HCT116 (cell line): Measurements from ENCODE around the gene HEG1. TPM values are rescaled to one million over a fixed set of nuclear protein-coding genes. Genes with fewer than 3 reads are reported as not detected.

Experiments used
- ATAC-seq: fragments of 200-7000 bp; cut with Tn5 transposase; 2 replicates; pipeline ENCODE4 v1.9.1; 2020; ENCODE audit warnings: mild to moderate bottlenecking, moderate library complexity
- BruUV-seq: library from RNA; stranded (reverse); fragments of 400-500 nt; replicated peaks from 2 replicates; lab custom pipeline; 2021; lab: Mats Ljungman, UMichigan
- CTCF ChIA-PET: fragments of 300-600 bp; sonication (Branson Sonifier 250); formaldehyde crosslinking; loops from one replicate; lab custom pipeline; 2021; ENCODE audit warnings: antibody characterized with exemption; lab: Charles Lee
- POLR2A ChIA-PET: fragments of 300-600, 350-600 bp; sonication (Branson Sonifier 250); formaldehyde crosslinking; loops from one replicate; lab custom pipeline; 2021; ENCODE audit warnings: antibody characterized with exemption; lab: Charles Lee
- RAD21 ChIA-PET, 2 experiments: fragments of 300-600 bp; sonication (Branson Sonifier 250); formaldehyde crosslinking; loops; one replicate each; lab custom pipeline; 2023; ENCODE audit warnings: low total read pairs in 2 of 2; ENCODE audit not compliant: uncharacterized antibody in 2 of 2, unreplicated experiment in 2 of 2, low non-redundant PET in 1 of 2; lab: Charles Lee
- DNase-seq: peaks from one replicate; pipeline ENCODE4 v3.0.0-alpha.2; 2010; ENCODE audit warnings: low read depth, low spot score
- H2AFZ ChIP-seq: fragments of 200-600 bp; shearing (Covaris generic), sonication (generic); 2 replicates; pipeline ENCODE4 v1.6.1; 2017; ENCODE audit warnings: low read depth, mixed run types, mixed read lengths, antibody characterized with exemption, low read length; ENCODE audit not compliant: poor library complexity, severe bottlenecking
- H3K27ac ChIP-seq: 2 replicates; pipeline ENCODE4 v1.5.1; 2012; ENCODE audit warnings: low read depth, low read length
- H3K27me3 ChIP-seq: fragments of 200-600 bp; sonication (generic); 2 replicates; pipeline ENCODE4 v1.6.1; 2016; ENCODE audit warnings: mixed run types, low read length, mixed read lengths; ENCODE audit not compliant: insufficient read depth
- H3K36me3 ChIP-seq, 2 experiments: fragments of 200-500 bp in 1 of 2; fragments of 200-600 bp in 1 of 2; sonication (Bioruptor generic) in 1 of 2; sonication (generic) in 1 of 2; 2 replicates each; pipeline versions ENCODE4 v1.5.1 to v1.6.1; 2014 to 2016; ENCODE audit warnings: low read length in 2 of 2, inconsistent platforms in 1 of 2, mixed read lengths in 1 of 2, mixed run types in 1 of 2; ENCODE audit not compliant: insufficient read depth in 2 of 2, control insufficient read depth in 1 of 2
- H3K4me1 ChIP-seq, 2 experiments: fragments of 200-600 bp in 1 of 2; sonication (generic) in 1 of 2; 2 replicates each; pipeline versions ENCODE4 v1.5.1 to v1.6.1; 2012 to 2017; ENCODE audit warnings: low read length in 2 of 2, inconsistent platforms in 1 of 2, mild to moderate bottlenecking in 1 of 2, mixed read lengths in 1 of 2, mixed run types in 1 of 2, moderate library complexity in 1 of 2; ENCODE audit not compliant: insufficient read depth in 2 of 2, control insufficient read depth in 1 of 2
- H3K4me2 ChIP-seq: fragments of 200-600 bp; sonication (generic); 2 replicates; pipeline ENCODE4 v1.6.1; 2017; ENCODE audit warnings: mixed run types, low read length, mixed read lengths
- H3K4me3 ChIP-seq, 2 experiments: fragments of 200-600 bp in 1 of 2; sonication (generic) in 1 of 2; replicated peaks in 1 of 2; 2 replicates each; pipeline ENCODE4 v1.5.1; 2011 to 2016; ENCODE audit warnings: low read length in 2 of 2, control low read depth in 1 of 2, low read depth in 1 of 2, mild to moderate bottlenecking in 1 of 2, mixed read lengths in 1 of 2, mixed run types in 1 of 2
- H3K79me2 ChIP-seq: fragments of 200-600 bp; sonication (generic); 2 replicates; pipeline ENCODE4 v1.6.1; 2017; ENCODE audit warnings: mild to moderate bottlenecking, mixed run types, low read length, moderate library complexity, mixed read lengths; ENCODE audit not compliant: insufficient read depth
- H3K9ac ChIP-seq: fragments of 200-600 bp; sonication (generic); 2 replicates; pipeline ENCODE4 v1.6.1; 2016; ENCODE audit warnings: low read length, mixed read lengths
- H3K9me2 ChIP-seq: fragments of 200-600 bp; sonication (generic), shearing (Covaris generic); 2 replicates; pipeline ENCODE4 v1.6.1; 2017; ENCODE audit warnings: mixed run types, mild to moderate bottlenecking, moderate library complexity; ENCODE audit not compliant: insufficient read depth
- H3K9me3 ChIP-seq, 2 experiments: fragments of 200-500 bp in 1 of 2; fragments of 200-600 bp in 1 of 2; sonication (Bioruptor generic) in 1 of 2; sonication (generic) in 1 of 2; 2 replicates each; pipeline ENCODE4 v1.6.1; 2014 to 2017; ENCODE audit warnings: low read length in 2 of 2, mixed read lengths in 2 of 2, inconsistent platforms in 1 of 2, low read depth in 1 of 2, mild to moderate bottlenecking in 1 of 2, mixed run types in 1 of 2, moderate library complexity in 1 of 2; ENCODE audit not compliant: control insufficient read depth in 1 of 2, insufficient read depth in 1 of 2
- H4K20me1 ChIP-seq: fragments of 200-600 bp; sonication (generic), shearing (Covaris generic); 2 replicates; pipeline ENCODE4 v1.6.1; 2017; ENCODE audit warnings: mixed run types, mild to moderate bottlenecking, moderate library complexity; ENCODE audit not compliant: insufficient read depth
- CBX3 ChIP-seq: IDR thresholded peaks from 2 replicates; pipeline ENCODE4 v1.6.1; 2012; ENCODE audit warnings: low read depth
- CEBPB ChIP-seq: IDR thresholded peaks from 2 replicates; pipeline ENCODE4 v1.6.1; 2012; ENCODE audit warnings: low read depth
- ELF1 ChIP-seq: IDR thresholded peaks from 2 replicates; pipeline ENCODE4 v1.6.1; 2012; ENCODE audit warnings: low read depth, borderline replicate concordance
- EZH2 ChIP-seq: fragments of 200-600 bp; sonication (generic); IDR thresholded peaks from 2 replicates; pipeline ENCODE4 v1.6.1; 2017; ENCODE audit warnings: antibody characterized with exemption, mixed run types
- EZH2phosphoT487 ChIP-seq: fragments of 200-600 bp; IDR thresholded peaks from 2 replicates; pipeline ENCODE4 v1.6.1; 2018; ENCODE audit warnings: antibody characterized with exemption, borderline replicate concordance
- FOSL1 ChIP-seq: IDR thresholded peaks from 2 replicates; pipeline ENCODE4 v1.6.1; 2012; ENCODE audit warnings: low read depth
- POLR2A ChIP-seq: IDR thresholded peaks from 2 replicates; pipeline ENCODE4 v1.7.0; 2011; ENCODE audit warnings: borderline replicate concordance; ENCODE audit not compliant: insufficient read depth, insufficient read length; ENCODE audit errors: extremely low read depth
- POLR2AphosphoS5 ChIP-seq: IDR thresholded peaks from 2 replicates; pipeline ENCODE4 v1.6.1; 2011; ENCODE audit warnings: mild to moderate bottlenecking, low read depth, low read length, moderate library complexity
- SP1 ChIP-seq: IDR thresholded peaks from 2 replicates; pipeline ENCODE4 v1.6.1; 2012; ENCODE audit warnings: low read depth
- SRF ChIP-seq: IDR thresholded peaks from 2 replicates; pipeline ENCODE4 v1.6.1; 2012; ENCODE audit warnings: low read depth
- TCF7L2 ChIP-seq: IDR thresholded peaks from 2 replicates; pipeline ENCODE4 v1.7.0; 2011; ENCODE audit warnings: borderline replicate concordance, inconsistent platforms; ENCODE audit not compliant: insufficient read depth, insufficient read length; ENCODE audit errors: extremely low read depth
- ZFX ChIP-seq: fragments of 450-650 bp; IDR thresholded peaks from 2 replicates; pipeline ENCODE4 v1.6.1; 2017
- ZNF274 ChIP-seq: fragments of 200-500 bp; sonication (Bioruptor generic); IDR thresholded peaks from 2 replicates; pipeline ENCODE4 v1.6.1; 2014; ENCODE audit warnings: mild to moderate bottlenecking, low read depth, low read length, inconsistent platforms
- intact Hi-C: fragments of 100-400 bp; cut with micrococcal nuclease; formaldehyde crosslinking; loops from 2 replicates; pipeline ENCODE4 v1.10.0; 2022
- total RNA-seq: library from RNA; stranded (reverse); gene quantifications from one replicate; pipeline ENCODE4 v1.2.1, GENCODE V29; 2021; ENCODE audit not compliant: unreplicated experiment
- TF ChIP-seq, protein P1 (sequence below): IDR thresholded peaks from 2 replicates; pipeline ENCODE4 v1.6.1; 2012; ENCODE audit warnings: low read depth
- TF ChIP-seq, protein P2 (sequence below), 3 experiments: fragments of 200-600 bp in 1 of 3; sonication (generic) in 1 of 3; IDR thresholded peaks in 2 of 3; conservative IDR thresholded peaks in 1 of 3; 2 replicates each; pipeline ENCODE4 v1.5.1; 2012 to 2017; ENCODE audit warnings: low read depth in 2 of 3, low read length in 2 of 3, antibody characterized with exemption in 1 of 3, borderline replicate concordance in 1 of 3, control low read depth in 1 of 3, mild to moderate bottlenecking in 1 of 3, mixed read lengths in 1 of 3, mixed run types in 1 of 3, moderate library complexity in 1 of 3; ENCODE audit not compliant: insufficient read depth in 1 of 3

HEG1 gene
- total RNA-seq, 1 experiment from 2014 or later = 2.6 TPM

DNA sequence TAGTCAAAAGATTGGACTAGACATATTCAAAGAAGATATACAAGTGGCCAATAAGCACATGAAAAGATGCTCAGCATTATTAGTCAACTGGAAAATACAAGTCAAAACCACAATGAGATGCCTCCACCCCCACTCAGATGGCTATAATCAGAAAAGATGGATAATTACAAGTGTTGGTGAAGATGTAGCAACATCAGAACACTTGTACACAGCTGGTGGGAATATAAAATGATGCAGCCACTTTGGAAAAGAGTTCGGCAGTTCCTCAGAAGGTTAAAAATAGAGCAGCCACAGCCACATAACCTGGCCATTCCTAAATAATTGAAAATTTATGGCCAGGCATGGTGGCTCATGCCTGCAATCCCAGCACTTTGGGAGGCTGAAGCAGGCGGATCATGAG, 38.4 kb downstream of the HEG1 start:
- H3K27ac ChIP-seq = no peak overlapping the region
- CTCF ChIA-PET = no interaction called here
- no peak for TF ChIP-seq CBX3
- TF ChIP-seq ZFX = no peak
- no peak for TF ChIP-seq FOSL1
- TF ChIP-seq, protein P1, sequence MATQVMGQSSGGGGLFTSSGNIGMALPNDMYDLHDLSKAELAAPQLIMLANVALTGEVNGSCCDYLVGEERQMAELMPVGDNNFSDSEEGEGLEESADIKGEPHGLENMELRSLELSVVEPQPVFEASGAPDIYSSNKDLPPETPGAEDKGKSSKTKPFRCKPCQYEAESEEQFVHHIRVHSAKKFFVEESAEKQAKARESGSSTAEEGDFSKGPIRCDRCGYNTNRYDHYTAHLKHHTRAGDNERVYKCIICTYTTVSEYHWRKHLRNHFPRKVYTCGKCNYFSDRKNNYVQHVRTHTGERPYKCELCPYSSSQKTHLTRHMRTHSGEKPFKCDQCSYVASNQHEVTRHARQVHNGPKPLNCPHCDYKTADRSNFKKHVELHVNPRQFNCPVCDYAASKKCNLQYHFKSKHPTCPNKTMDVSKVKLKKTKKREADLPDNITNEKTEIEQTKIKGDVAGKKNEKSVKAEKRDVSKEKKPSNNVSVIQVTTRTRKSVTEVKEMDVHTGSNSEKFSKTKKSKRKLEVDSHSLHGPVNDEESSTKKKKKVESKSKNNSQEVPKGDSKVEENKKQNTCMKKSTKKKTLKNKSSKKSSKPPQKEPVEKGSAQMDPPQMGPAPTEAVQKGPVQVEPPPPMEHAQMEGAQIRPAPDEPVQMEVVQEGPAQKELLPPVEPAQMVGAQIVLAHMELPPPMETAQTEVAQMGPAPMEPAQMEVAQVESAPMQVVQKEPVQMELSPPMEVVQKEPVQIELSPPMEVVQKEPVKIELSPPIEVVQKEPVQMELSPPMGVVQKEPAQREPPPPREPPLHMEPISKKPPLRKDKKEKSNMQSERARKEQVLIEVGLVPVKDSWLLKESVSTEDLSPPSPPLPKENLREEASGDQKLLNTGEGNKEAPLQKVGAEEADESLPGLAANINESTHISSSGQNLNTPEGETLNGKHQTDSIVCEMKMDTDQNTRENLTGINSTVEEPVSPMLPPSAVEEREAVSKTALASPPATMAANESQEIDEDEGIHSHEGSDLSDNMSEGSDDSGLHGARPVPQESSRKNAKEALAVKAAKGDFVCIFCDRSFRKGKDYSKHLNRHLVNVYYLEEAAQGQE = no peak
- TF ChIP-seq SRF = no peak
- TF ChIP-seq POLR2A = no peak
- TF ChIP-seq, protein P2, sequence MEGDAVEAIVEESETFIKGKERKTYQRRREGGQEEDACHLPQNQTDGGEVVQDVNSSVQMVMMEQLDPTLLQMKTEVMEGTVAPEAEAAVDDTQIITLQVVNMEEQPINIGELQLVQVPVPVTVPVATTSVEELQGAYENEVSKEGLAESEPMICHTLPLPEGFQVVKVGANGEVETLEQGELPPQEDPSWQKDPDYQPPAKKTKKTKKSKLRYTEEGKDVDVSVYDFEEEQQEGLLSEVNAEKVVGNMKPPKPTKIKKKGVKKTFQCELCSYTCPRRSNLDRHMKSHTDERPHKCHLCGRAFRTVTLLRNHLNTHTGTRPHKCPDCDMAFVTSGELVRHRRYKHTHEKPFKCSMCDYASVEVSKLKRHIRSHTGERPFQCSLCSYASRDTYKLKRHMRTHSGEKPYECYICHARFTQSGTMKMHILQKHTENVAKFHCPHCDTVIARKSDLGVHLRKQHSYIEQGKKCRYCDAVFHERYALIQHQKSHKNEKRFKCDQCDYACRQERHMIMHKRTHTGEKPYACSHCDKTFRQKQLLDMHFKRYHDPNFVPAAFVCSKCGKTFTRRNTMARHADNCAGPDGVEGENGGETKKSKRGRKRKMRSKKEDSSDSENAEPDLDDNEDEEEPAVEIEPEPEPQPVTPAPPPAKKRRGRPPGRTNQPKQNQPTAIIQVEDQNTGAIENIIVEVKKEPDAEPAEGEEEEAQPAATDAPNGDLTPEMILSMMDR (IDR thresholded peaks at IDR 0.05 in 2 of 3, conservative IDR thresholded peaks at IDR 0.05 in 1 of 3; ENCODE audit: borderline replicate concordance in 1 of 3, insufficient read depth in 1 of 3, low read depth in 2 of 3, low read length in 2 of 3) = no peak
- no peak for TF ChIP-seq ELF1
- no peak for TF ChIP-seq POLR2AphosphoS5
- TF ChIP-seq EZH2phosphoT487 = no peak
- TF ChIP-seq ZNF274 = no peak
- TF ChIP-seq TCF7L2 = no peak
- TF ChIP-seq SP1 = no peak
- TF ChIP-seq CEBPB = no peak
- TF ChIP-seq EZH2 = no peak
- H3K36me3 ChIP-seq = no peaks in the 10 kb centered on the region
- H3K4me3 ChIP-seq = no peak overlapping the region
- no TSS peak for BruUV-seq
- RAD21 ChIA-PET = no interaction called here
- H4K20me1 ChIP-seq = no peaks in the 10 kb centered on the region
- POLR2A ChIA-PET = no interaction called here
- intact Hi-C loops = no loop called here
- H3K27me3 ChIP-seq = no peaks in the 10 kb centered on the region
- no peaks in the 10 kb centered on the region for H3K9me2 ChIP-seq
- H3K4me1 ChIP-seq = no peaks in the 10 kb centered on the region
- H2AFZ ChIP-seq = no peak overlapping the region
- DNase-seq (no peak), ATAC-seq (no peak)
- no peaks in the 10 kb centered on the region for H3K79me2 ChIP-seq
- H3K4me2 ChIP-seq = no peak overlapping the region
- H3K9me3 ChIP-seq = no peaks in the 10 kb centered on the region
- H3K9ac ChIP-seq = no peak overlapping the region
